Measurements from ENCODE around the gene PPWD1. TPM values are rescaled to one million over a fixed set of nuclear protein-coding genes. Genes with fewer than 3 reads are reported as not detected.
"Not testable (repeated sequence)": the region's sequence is repeated elsewhere in the genome, so short reads cannot be mapped to it uniquely, and the experiment has no call there.

Gene PPWD1
- polyA plus RNA-seq, 3 donors, result 7.7 to 23.9 (median 12.3) TPM

DNA sequence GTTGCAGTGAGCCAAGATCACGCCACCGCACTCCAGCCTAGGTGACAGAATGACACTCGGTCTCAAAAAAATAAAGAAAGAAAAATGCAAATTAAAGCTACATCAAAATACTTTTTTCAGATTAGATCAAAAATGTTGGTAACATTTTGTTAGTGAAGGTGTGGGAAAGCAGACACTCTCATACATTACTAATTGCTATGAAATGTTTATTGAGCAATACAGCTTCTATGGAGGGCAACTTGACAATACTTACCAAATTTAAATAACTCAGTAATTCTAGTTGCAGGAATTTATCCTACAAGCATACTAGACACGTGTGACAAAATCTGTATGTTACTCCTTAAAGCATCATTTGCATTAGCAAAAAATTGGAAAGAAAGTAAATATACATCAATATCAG is 56.9 kb downstream of the PPWD1 start:
- Histone ChIP-seq H3K27ac (ENCODE audit: low read depth in 1 of 2, low read length in 2 of 2) (no peak overlapping the region), H3K36me3 (replicated peaks in 1 of 2; ENCODE audit: control insufficient read depth in 1 of 2, insufficient read depth in 2 of 2, low read length in 2 of 2) (peaks cover 24 to 38% of the 10 kb centered on the region in 2 donors), H4K20me1 (ENCODE audit: insufficient read depth, low read length) (peaks cover 19% of the 10 kb centered on the region), H3K9me3 (replicated peaks in 1 of 2; ENCODE audit: control insufficient read depth in 1 of 2, insufficient read depth in 1 of 2, low read length in 2 of 2) (no peaks in the 10 kb centered on the region), H3K9ac (ENCODE audit: insufficient read depth, low read length, poor library complexity, severe bottlenecking) (no peak overlapping the region), H2AFZ (ENCODE audit: insufficient read depth, low read depth, low read length, poor library complexity, severe bottlenecking) (no peak overlapping the region), H3K27me3 (ENCODE audit: control insufficient read depth in 2 of 2, insufficient read depth in 2 of 2, low read length in 2 of 2) (no peaks in the 10 kb centered on the region), H3K4me3 (replicated peaks in 1 of 3; ENCODE audit: low read depth in 2 of 3, low read length in 3 of 3) (no peak overlapping the region), H3K4me2 (replicated peaks; ENCODE audit: extremely low read depth, low read length, poor library complexity, severe bottlenecking) (no peak overlapping the region), H3K79me2 (ENCODE audit: insufficient read depth, low read length) (peaks cover 68% of the 10 kb centered on the region), H3K4me1 (ENCODE audit: control insufficient read depth in 1 of 2, insufficient read depth in 2 of 2, low read length in 2 of 2) (peaks cover 11 to 17% of the 10 kb centered on the region in 2 donors)
- TF ChIP-seq, protein P1, sequence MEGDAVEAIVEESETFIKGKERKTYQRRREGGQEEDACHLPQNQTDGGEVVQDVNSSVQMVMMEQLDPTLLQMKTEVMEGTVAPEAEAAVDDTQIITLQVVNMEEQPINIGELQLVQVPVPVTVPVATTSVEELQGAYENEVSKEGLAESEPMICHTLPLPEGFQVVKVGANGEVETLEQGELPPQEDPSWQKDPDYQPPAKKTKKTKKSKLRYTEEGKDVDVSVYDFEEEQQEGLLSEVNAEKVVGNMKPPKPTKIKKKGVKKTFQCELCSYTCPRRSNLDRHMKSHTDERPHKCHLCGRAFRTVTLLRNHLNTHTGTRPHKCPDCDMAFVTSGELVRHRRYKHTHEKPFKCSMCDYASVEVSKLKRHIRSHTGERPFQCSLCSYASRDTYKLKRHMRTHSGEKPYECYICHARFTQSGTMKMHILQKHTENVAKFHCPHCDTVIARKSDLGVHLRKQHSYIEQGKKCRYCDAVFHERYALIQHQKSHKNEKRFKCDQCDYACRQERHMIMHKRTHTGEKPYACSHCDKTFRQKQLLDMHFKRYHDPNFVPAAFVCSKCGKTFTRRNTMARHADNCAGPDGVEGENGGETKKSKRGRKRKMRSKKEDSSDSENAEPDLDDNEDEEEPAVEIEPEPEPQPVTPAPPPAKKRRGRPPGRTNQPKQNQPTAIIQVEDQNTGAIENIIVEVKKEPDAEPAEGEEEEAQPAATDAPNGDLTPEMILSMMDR (IDR thresholded peaks at IDR 0.05), result no peak
- intact Hi-C loops (cut with micrococcal nuclease), result loop anchor here (5.0 to 10.0 kb wide), 4 partner anchors 102 to 525 kb away; partner anchors contain the start of genes NLN (in 2 of the 2), SGTB (in 2 of the 2) and SREK1 (in 2 of the 2)
- WGBS (ENCODE audit: insufficient coverage), result no CpG with 5 or more reads among the region's 4 CpGs
- Mint-ChIP-seq H3K36me3 (peaks cover 19 to 27% of the 10 kb centered on the region in 2 donors), H3K27ac (no peak overlapping the region), H3K9me3 (no peaks in the 10 kb centered on the region), H3K4me1 (peaks cover 18% of the 10 kb centered on the region), H3K4me3 (no peak overlapping the region), H3K27me3 (ENCODE audit: low read depth in 3 of 3) (no peaks in the 10 kb centered on the region)
- no peak for DNase-seq

DNA sequence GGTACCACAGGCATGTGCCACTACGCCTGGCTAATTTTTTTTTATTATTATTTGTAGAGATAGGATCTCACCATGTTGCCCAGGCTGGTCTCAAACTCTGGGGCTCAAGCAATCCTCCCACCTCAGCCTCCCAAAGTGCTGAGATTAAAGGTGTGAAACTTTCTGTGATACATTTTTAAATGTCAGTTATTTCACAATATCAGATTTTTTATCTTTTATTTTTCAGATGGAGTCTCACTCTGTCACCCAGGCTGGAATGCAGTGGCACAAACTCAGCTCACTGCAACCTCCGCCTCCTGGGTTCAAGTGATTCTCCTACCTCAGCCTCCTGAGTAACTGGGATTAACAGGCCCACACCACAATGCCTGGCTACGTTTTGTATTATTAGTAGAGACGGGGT is 58.9 kb downstream of the PPWD1 start:
- Mint-ChIP-seq H3K4me1 (peaks cover 24% of the 10 kb centered on the region), H3K36me3 (peaks cover 8 to 13% of the 10 kb centered on the region in 2 donors)
- not testable (repeated sequence) for H3K27me3 Mint-ChIP-seq (ENCODE audit: low read depth in 3 of 3); H3K4me3 Mint-ChIP-seq; H3K27ac Mint-ChIP-seq; H3K27me3 ChIP-seq (ENCODE audit: control insufficient read depth in 2 of 2, insufficient read depth in 2 of 2, low read length in 2 of 2); H2AFZ ChIP-seq (ENCODE audit: insufficient read depth, low read depth, low read length, poor library complexity, severe bottlenecking); H3K27ac ChIP-seq (ENCODE audit: low read depth in 1 of 2, low read length in 2 of 2); H3K4me2 ChIP-seq (replicated peaks; ENCODE audit: extremely low read depth, low read length, poor library complexity, severe bottlenecking); DNase-seq; H3K9me3 ChIP-seq (replicated peaks in 1 of 2; ENCODE audit: control insufficient read depth in 1 of 2, insufficient read depth in 1 of 2, low read length in 2 of 2); H3K9me3 Mint-ChIP-seq; H3K9ac ChIP-seq (ENCODE audit: insufficient read depth, low read length, poor library complexity, severe bottlenecking); H3K4me3 ChIP-seq (replicated peaks in 1 of 3; ENCODE audit: low read depth in 2 of 3, low read length in 3 of 3)
- intact Hi-C loops (cut with micrococcal nuclease), result loop anchor here (5.0 to 10.0 kb wide), 4 partner anchors 100 to 523 kb away; partner anchors contain the start of genes NLN (in 2 of the 2), SGTB (in 2 of the 2) and SREK1 (in 2 of the 2)
- WGBS (ENCODE audit: insufficient coverage), result 95% methylated on average over 3 of the region's 4 CpGs
- Histone ChIP-seq H3K4me1 (ENCODE audit: control insufficient read depth in 1 of 2, insufficient read depth in 2 of 2, low read length in 2 of 2) (peaks cover 18 to 35% of the 10 kb centered on the region in 2 donors), H4K20me1 (ENCODE audit: insufficient read depth, low read length) (peaks cover 12% of the 10 kb centered on the region), H3K79me2 (ENCODE audit: insufficient read depth, low read length) (peaks cover 81% of the 10 kb centered on the region), H3K36me3 (replicated peaks in 1 of 2; ENCODE audit: control insufficient read depth in 1 of 2, insufficient read depth in 2 of 2, low read length in 2 of 2) (peaks cover 9 to 18% of the 10 kb centered on the region in 2 donors)

All from CD14-positive monocyte (primary cell).